OCI-LY1 (cell line): ENCODE measurements around the gene SLC22A15.

Source experiments
- H2AFZ ChIP-seq: fragments of 200-600 bp; sonication (generic), shearing (Covaris generic); 2 replicates; pipeline ENCODE4 v1.6.0; 2014; ENCODE audit warnings: antibody characterized with exemption, mild to moderate bottlenecking, low read length
- H3F3A ChIP-seq: fragments of 200-600 bp; sonication (generic), shearing (Covaris generic); 2 replicates; pipeline ENCODE4 v1.6.0; 2014; ENCODE audit warnings: mild to moderate bottlenecking, antibody characterized with exemption, low read length, moderate library complexity; ENCODE audit not compliant: insufficient read depth
- H3K27ac ChIP-seq: fragments of 200-600 bp; sonication (generic); 2 replicates; pipeline ENCODE4 v1.5.1; 2014; ENCODE audit warnings: low read length, mixed run types, mild to moderate bottlenecking, low read depth; ENCODE audit not compliant: poor library complexity, severe bottlenecking
- H3K27me3 ChIP-seq: fragments of 200-600 bp; sonication (generic); 2 replicates; pipeline ENCODE4 v1.6.0; 2014; ENCODE audit warnings: antibody characterized with exemption, mild to moderate bottlenecking, low read length, moderate library complexity; ENCODE audit not compliant: insufficient read depth
- H3K36me3 ChIP-seq: fragments of 200-600 bp; sonication (generic); 2 replicates; pipeline ENCODE4 v1.6.1; 2014; ENCODE audit warnings: mild to moderate bottlenecking, antibody characterized with exemption, low read length, moderate library complexity, mixed read lengths; ENCODE audit not compliant: insufficient read depth
- H3K4me1 ChIP-seq: fragments of 200-600 bp; sonication (generic); 2 replicates; pipeline ENCODE4 v1.5.1; 2014; ENCODE audit warnings: mild to moderate bottlenecking, low read length, moderate library complexity; ENCODE audit not compliant: insufficient read depth, severe bottlenecking
- H3K4me2 ChIP-seq: fragments of 200-600 bp; sonication (generic), shearing (Covaris generic); 2 replicates; pipeline ENCODE4 v1.6.1; 2014; ENCODE audit warnings: low read length
- H3K4me3 ChIP-seq: fragments of 200-600 bp; sonication (generic); 2 replicates; pipeline ENCODE4 v1.5.1; 2014; ENCODE audit warnings: low read length, low read depth, mild to moderate bottlenecking, mixed read lengths; ENCODE audit not compliant: poor library complexity, severe bottlenecking
- H3K79me2 ChIP-seq: fragments of 200-600 bp; shearing (Covaris generic); 2 replicates; pipeline ENCODE4 v1.6.1; 2016; ENCODE audit warnings: mixed run types, low read length, mixed read lengths; ENCODE audit not compliant: insufficient read depth
- H3K9ac ChIP-seq: fragments of 200-600 bp; sonication (generic), shearing (Covaris generic); 2 replicates; pipeline ENCODE4 v1.6.1; 2014; ENCODE audit warnings: mild to moderate bottlenecking, low read length, mixed read lengths
- H3K9me2 ChIP-seq: fragments of 200-600 bp; sonication (generic), shearing (Covaris generic); 2 replicates; pipeline ENCODE4 v1.6.1; 2014; ENCODE audit warnings: low read depth, mild to moderate bottlenecking, low read length, mixed read lengths
- H3K9me3 ChIP-seq: fragments of 200-600 bp; shearing (Covaris generic); 2 replicates; pipeline ENCODE4 v1.6.1; 2014; ENCODE audit warnings: low read length, mixed read lengths
- H4K20me1 ChIP-seq: fragments of 200-600 bp; sonication (generic), shearing (Covaris generic); 2 replicates; pipeline ENCODE4 v1.6.0; 2016; ENCODE audit warnings: mild to moderate bottlenecking, low read length; ENCODE audit not compliant: insufficient read depth
- CTCF ChIP-seq: fragments of 200-600 bp; sonication (generic), shearing (Covaris generic); IDR thresholded peaks from 2 replicates; pipeline ENCODE4 v1.5.1; 2017; ENCODE audit warnings: mild to moderate bottlenecking, antibody characterized with exemption, low read length, moderate library complexity, mixed read lengths
- EZH2 ChIP-seq: fragments of 200-600 bp; sonication (generic), shearing (Covaris generic); IDR thresholded peaks from 2 replicates; pipeline ENCODE4 v1.8.0; 2017; ENCODE audit warnings: borderline replicate concordance, mixed run types, mild to moderate bottlenecking, antibody characterized with exemption, low read length, moderate library complexity, mixed read lengths

SLC22A15 gene

GRCh38 chr1:115976062-115976920 lies at the start of gene SLC22A15:
Gene SLC22A15 (plus strand): TSS chr1:115976513. CDS start chr1:115976628, 115 bp downstream.
- H3K27ac ChIP-seq, result no peak within 1 kb of the TSS
- H3K36me3 ChIP-seq, result no peaks in the 10 kb centered on the region
- no peaks in the 10 kb centered on the region for H3K9me3 ChIP-seq
- no peak for TF ChIP-seq EZH2
- TF ChIP-seq CTCF, result no peak
- H3K79me2 ChIP-seq, result no peaks in the 10 kb centered on the region
- H4K20me1 ChIP-seq, result no peaks in the 10 kb centered on the region
- no peaks in the 10 kb centered on the region for H3K4me1 ChIP-seq
- no peaks in the 10 kb centered on the region for H3K27me3 ChIP-seq
- H3K9me2 ChIP-seq, result no peaks in the 10 kb centered on the region
- no peaks in the 10 kb centered on the region for H3F3A ChIP-seq
- no peak within 1 kb of the TSS; the same call in 1 of the 2 replicates for H3K9ac ChIP-seq
- peak within 1 kb of the TSS; percentile 66 for H3K4me2 ChIP-seq
- H3K4me3 ChIP-seq, result peak within 1 kb of the TSS; percentile 47
- no peak within 1 kb of the TSS for H2AFZ ChIP-seq

DNA sequence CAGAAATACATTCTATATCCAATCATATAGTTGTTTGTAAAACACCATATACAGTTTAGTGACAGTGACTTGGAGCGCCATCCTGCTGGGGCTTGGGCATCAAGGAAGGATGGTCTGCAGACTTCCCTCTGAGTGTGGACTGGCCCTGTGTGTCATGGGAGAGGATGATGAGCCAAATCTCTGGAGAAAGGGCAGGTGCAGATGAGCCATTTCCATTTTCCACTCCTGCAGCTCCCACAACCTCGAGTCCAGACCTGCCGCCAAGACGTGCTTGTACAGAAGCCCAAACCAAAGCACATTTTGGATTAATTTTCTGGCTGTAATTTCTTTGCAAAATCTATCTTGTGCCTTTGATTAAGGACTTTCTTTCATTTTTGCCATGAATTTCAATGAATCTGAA lies 48.3 kb upstream of the SLC22A15 start:
- Histone ChIP-seq H2AFZ (no peak overlapping the region), H4K20me1 (no peaks in the 10 kb centered on the region), H3K9ac (no peak overlapping the region), H3K27ac (no peak overlapping the region), H3K27me3 (no peaks in the 10 kb centered on the region), H3K4me2 (no peak overlapping the region), H3K79me2 (no peaks in the 10 kb centered on the region), H3K9me3 (no peaks in the 10 kb centered on the region), H3K9me2 (no peaks in the 10 kb centered on the region), H3K36me3 (no peaks in the 10 kb centered on the region), H3K4me1 (no peaks in the 10 kb centered on the region), H3F3A (no peaks in the 10 kb centered on the region), H3K4me3 (no peak overlapping the region)
- TF ChIP-seq CTCF (no peak), EZH2 (no peak)

- H3K9me2 ChIP-seq, result no peaks in the 10 kb centered on the region
- H3K9me3 ChIP-seq, result no peaks in the 10 kb centered on the region
- no peak overlapping the region for H3K9ac ChIP-seq
- H3K27me3 ChIP-seq, result no peaks in the 10 kb centered on the region
- H3K4me3 ChIP-seq, result no peak overlapping the region
- no peak overlapping the region for H2AFZ ChIP-seq
- H3K4me2 ChIP-seq, result no peak overlapping the region
- TF ChIP-seq CTCF (no peak), EZH2 (no peak)
- no peaks in the 10 kb centered on the region for H3K36me3 ChIP-seq
- H3K27ac ChIP-seq, result no peak overlapping the region
- no peaks in the 10 kb centered on the region for H4K20me1 ChIP-seq
- H3K4me1 ChIP-seq, result no peaks in the 10 kb centered on the region
- no peaks in the 10 kb centered on the region for H3K79me2 ChIP-seq
- H3F3A ChIP-seq, result no peaks in the 10 kb centered on the region
Observed at GRCh38 chr1:115929881-115930280, 46.4 kb upstream of the SLC22A15 start.
